ENCODE measurements around the gene SNX11. TPM values are rescaled to one million over a fixed set of nuclear protein-coding genes. Genes with fewer than 3 reads are reported as not detected.
"Not testable (repeated sequence)": the region's sequence is repeated elsewhere in the genome, so short reads cannot be mapped to it uniquely, and the experiment has no call there.

Gene SNX11
- polyA plus RNA-seq, 1 donor from 2014 or later = 29.0 TPM

GRCh38 chr17:48070195-48070594 lies 37.4 kb upstream of the SNX11 start:
- Histone ChIP-seq H3K27me3 (ENCODE audit: insufficient read depth, low read depth, low read length) (no peaks in the 10 kb centered on the region), H4K20me1 (ENCODE audit: insufficient read depth) (no peaks in the 10 kb centered on the region), H3K36me3 (ENCODE audit: insufficient read depth, low read length) (no peaks in the 10 kb centered on the region), H2AFZ (ENCODE audit: low read depth, low read length) (no peak overlapping the region), H3K27ac (ENCODE audit: low read length) (no peak overlapping the region), H3K4me3 (ENCODE audit: low read length) (no peak overlapping the region), H3K9me3 (ENCODE audit: low read length) (no peaks in the 10 kb centered on the region), H3F3A (ENCODE audit: insufficient read depth, low read length, poor library complexity, severe bottlenecking) (no peaks in the 10 kb centered on the region), H3K9me2 (ENCODE audit: insufficient read depth, low read length) (no peaks in the 10 kb centered on the region), H3K79me2 (replicated peaks; ENCODE audit: insufficient read depth, low read length) (peaks cover 4% of the 10 kb centered on the region), H3K4me2 (ENCODE audit: low read length) (no peak overlapping the region), H3K9ac (ENCODE audit: low read length) (no peak overlapping the region)
- TF ChIP-seq TAF1 (IDR thresholded peaks at IDR 0.05; ENCODE audit: low read depth) (no peak), RAD21 (conservative IDR thresholded peaks at IDR 0.05) (no peak), CTCF (IDR thresholded peaks at IDR 0.05; ENCODE audit: poor library complexity, severe bottlenecking) (no peak), EZH2 (IDR thresholded peaks at IDR 0.05; ENCODE audit: borderline replicate concordance, insufficient read depth, low read length, poor library complexity, severe bottlenecking) (no peak), POLR2AphosphoS5 (IDR thresholded peaks at IDR 0.05) (no peak), REST (IDR thresholded peaks at IDR 0.05; ENCODE audit: borderline replicate concordance) (no peak), SMC3 (conservative IDR thresholded peaks at IDR 0.05; ENCODE audit: poor library complexity) (no peak), MXI1 (conservative IDR thresholded peaks at IDR 0.05; ENCODE audit: poor library complexity, severe bottlenecking) (no peak), EP300 (conservative IDR thresholded peaks at IDR 0.05; ENCODE audit: poor library complexity, severe bottlenecking) (no peak)

GRCh38 chr17:48071654-48072053 lies 35.9 kb upstream of the SNX11 start:
- H2AFZ ChIP-seq (ENCODE audit: low read depth, low read length) = no peak overlapping the region
- TF ChIP-seq POLR2AphosphoS5 (IDR thresholded peaks at IDR 0.05) (no peak), EZH2 (IDR thresholded peaks at IDR 0.05; ENCODE audit: borderline replicate concordance, insufficient read depth, low read length, poor library complexity, severe bottlenecking) (no peak), REST (IDR thresholded peaks at IDR 0.05; ENCODE audit: borderline replicate concordance) (no peak), RAD21 (conservative IDR thresholded peaks at IDR 0.05) (no peak), TAF1 (IDR thresholded peaks at IDR 0.05; ENCODE audit: low read depth) (no peak), SMC3 (conservative IDR thresholded peaks at IDR 0.05; ENCODE audit: poor library complexity) (no peak), MXI1 (conservative IDR thresholded peaks at IDR 0.05; ENCODE audit: poor library complexity, severe bottlenecking) (no peak), EP300 (conservative IDR thresholded peaks at IDR 0.05; ENCODE audit: poor library complexity, severe bottlenecking) (no peak), CTCF (IDR thresholded peaks at IDR 0.05; ENCODE audit: poor library complexity, severe bottlenecking) (no peak)
- H3K4me2 ChIP-seq (ENCODE audit: low read length) = no peak overlapping the region
- H3K36me3 ChIP-seq (ENCODE audit: insufficient read depth, low read length) = no peaks in the 10 kb centered on the region
- H3K9ac ChIP-seq (ENCODE audit: low read length) = no peak overlapping the region
- no peaks in the 10 kb centered on the region for H3F3A ChIP-seq (ENCODE audit: insufficient read depth, low read length, poor library complexity, severe bottlenecking)
- no peaks in the 10 kb centered on the region for H3K9me2 ChIP-seq (ENCODE audit: insufficient read depth, low read length)
- H3K79me2 ChIP-seq (replicated peaks; ENCODE audit: insufficient read depth, low read length) = peaks cover 11% of the 10 kb centered on the region
- no peak overlapping the region for H3K27ac ChIP-seq (ENCODE audit: low read length)
- H3K9me3 ChIP-seq (ENCODE audit: low read length) = no peaks in the 10 kb centered on the region
- no peaks in the 10 kb centered on the region for H3K27me3 ChIP-seq (ENCODE audit: insufficient read depth, low read depth, low read length)
- H4K20me1 ChIP-seq (ENCODE audit: insufficient read depth) = no peaks in the 10 kb centered on the region
- H3K4me3 ChIP-seq (ENCODE audit: low read length) = no peak overlapping the region

GRCh38 chr17:48072811-48073210 lies 34.8 kb upstream of the SNX11 start:
- H3K9me2 ChIP-seq (ENCODE audit: insufficient read depth, low read length); H3K27me3 ChIP-seq (ENCODE audit: insufficient read depth, low read depth, low read length); H3K4me3 ChIP-seq (ENCODE audit: low read length); H3K9ac ChIP-seq (ENCODE audit: low read length); H3K36me3 ChIP-seq (ENCODE audit: insufficient read depth, low read length); H3F3A ChIP-seq (ENCODE audit: insufficient read depth, low read length, poor library complexity, severe bottlenecking); H3K79me2 ChIP-seq (replicated peaks; ENCODE audit: insufficient read depth, low read length); H3K9me3 ChIP-seq (ENCODE audit: low read length); H2AFZ ChIP-seq (ENCODE audit: low read depth, low read length); H3K4me2 ChIP-seq (ENCODE audit: low read length); H3K27ac ChIP-seq (ENCODE audit: low read length); H4K20me1 ChIP-seq (ENCODE audit: insufficient read depth): not testable (repeated sequence)

All from neural cell (in vitro differentiated cells).